H1 (cell line): ENCODE data around the gene ACAD9. TPM values are rescaled to one million over a fixed set of nuclear protein-coding genes. Genes with fewer than 3 reads are reported as not detected.

Experiments
- CTCF ChIA-PET: fragments of 300-600 bp; sonication (Branson Sonifier 250); formaldehyde crosslinking; loops from one replicate; lab custom pipeline; 2021; ENCODE audit not compliant: partially characterized antibody; lab: Charles Lee
- POLR2A ChIA-PET: fragments of 300-600 bp; sonication (Branson Sonifier 250); formaldehyde crosslinking; loops from one replicate; lab custom pipeline; 2021; ENCODE audit warnings: inconsistent platforms; ENCODE audit not compliant: partially characterized antibody; lab: Charles Lee
- DNase-seq, 2 experiments: peaks; one replicate each; pipeline versions ENCODE4 v3.0.0 to v3.0.0-alpha.2; 2010 to 2022; ENCODE audit warnings: low spot score in 2 of 2, low read depth in 1 of 2, mixed read lengths in 1 of 2
- FAIRE-seq: peaks from 2 replicates; lab custom pipeline; 2011; peaks lifted over from hg19 to GRCh38; lab: Jason Lieb, UNC
- H2AFZ ChIP-seq: 2 replicates; pipeline ENCODE4 v1.8.1; 2012; ENCODE audit warnings: low read length, inconsistent platforms
- H2AK5ac ChIP-seq: 2 replicates; pipeline ENCODE4 v1.6.1; 2013; ENCODE audit warnings: low read depth, low read length
- H2BK120ac ChIP-seq: replicated peaks from 2 replicates; pipeline ENCODE3; 2013; ENCODE audit warnings: low read depth, low read length, inconsistent platforms
- H2BK12ac ChIP-seq: 2 replicates; pipeline ENCODE4 v1.6.1; 2013; ENCODE audit warnings: low read depth, low read length
- H2BK15ac ChIP-seq: 2 replicates; pipeline ENCODE4 v1.6.1; 2013; ENCODE audit warnings: low read length
- H2BK20ac ChIP-seq: 2 replicates; pipeline ENCODE4 v1.6.1; 2013; ENCODE audit warnings: low read length
- H2BK5ac ChIP-seq: 2 replicates; pipeline ENCODE4 v1.6.1; 2013; ENCODE audit warnings: low read depth, low read length
- H3K14ac ChIP-seq: 2 replicates; pipeline ENCODE4 v1.6.1; 2013; ENCODE audit warnings: inconsistent platforms; ENCODE audit not compliant: insufficient read length
- H3K18ac ChIP-seq: 2 replicates; pipeline ENCODE4 v1.6.1; 2013; ENCODE audit warnings: low read length; ENCODE audit errors: extremely low read depth
- H3K23ac ChIP-seq: 2 replicates; pipeline ENCODE4 v1.6.1; 2013; ENCODE audit warnings: inconsistent platforms; ENCODE audit not compliant: insufficient read length
- H3K23me2 ChIP-seq: 2 replicates; pipeline ENCODE4 v1.6.1; 2013; ENCODE audit warnings: low read depth, low read length
- H3K27ac ChIP-seq: 2 replicates; pipeline ENCODE4 v1.6.1; 2011; ENCODE audit warnings: low read depth, low read length, inconsistent platforms
- H3K27me3 ChIP-seq, 4 experiments: replicated peaks in 1 of 4; 1 replicate in 1 of 4; 2 replicates in 3 of 4; pipeline versions ENCODE4 v1.6.1 to v1.8.1; 2011 to 2013; ENCODE audit warnings: low read length in 3 of 4, mild to moderate bottlenecking in 3 of 4, inconsistent platforms in 2 of 4, mixed read lengths in 2 of 4, moderate library complexity in 1 of 4; ENCODE audit not compliant: control insufficient read depth in 3 of 4, insufficient read depth in 3 of 4; ENCODE audit errors: extremely low read depth in 1 of 4
- H3K36me3 ChIP-seq, 4 experiments: 2 replicates each; pipeline versions ENCODE4 v1.6.1 to v1.8.1; 2011 to 2013; ENCODE audit warnings: mild to moderate bottlenecking in 4 of 4, low read length in 3 of 4, moderate library complexity in 2 of 4, control low read depth in 1 of 4, inconsistent platforms in 1 of 4; ENCODE audit not compliant: insufficient read depth in 4 of 4, control insufficient read depth in 2 of 4
- H3K4ac ChIP-seq: replicated peaks from 2 replicates; pipeline ENCODE3; 2013; ENCODE audit warnings: low read length, low read depth, mixed read lengths, inconsistent platforms; ENCODE audit not compliant: insufficient read length
- H3K4me1 ChIP-seq, 4 experiments: replicated peaks in 1 of 4; 1 replicate in 1 of 4; 2 replicates in 3 of 4; pipeline versions ENCODE4 v1.6.1 to v1.8.1; 2011 to 2013; ENCODE audit warnings: low read length in 3 of 4, inconsistent platforms in 2 of 4, mixed read lengths in 1 of 4; ENCODE audit not compliant: insufficient read depth in 4 of 4, control insufficient read depth in 3 of 4
- H3K4me2 ChIP-seq, 2 experiments: 2 replicates each; pipeline versions ENCODE4 v1.6.1 to v1.8.1; 2011 to 2013; ENCODE audit warnings: low read depth in 2 of 2, low read length in 2 of 2, control low read depth in 1 of 2, inconsistent platforms in 1 of 2, mild to moderate bottlenecking in 1 of 2; ENCODE audit not compliant: insufficient read depth in 1 of 2
- H3K4me3 ChIP-seq, 4 experiments: fragments of 200-600, 300-600 bp in 1 of 4; sonication (generic), shearing (Covaris generic), sonication (Bioruptor Twin) in 1 of 4; 2 replicates each; pipeline versions ENCODE4 v1.5.1 to v1.8.1; 2011 to 2016; ENCODE audit warnings: low read length in 4 of 4, low read depth in 3 of 4, control low read depth in 2 of 4, inconsistent platforms in 2 of 4, mild to moderate bottlenecking in 2 of 4, mixed read lengths in 1 of 4, moderate library complexity in 1 of 4; ENCODE audit not compliant: insufficient read depth in 2 of 4; ENCODE audit errors: extremely low read depth in 1 of 4
- H3K56ac ChIP-seq: replicated peaks from 2 replicates; pipeline ENCODE3; 2013; ENCODE audit warnings: low read depth, mild to moderate bottlenecking, mixed read lengths, low read length, inconsistent platforms; ENCODE audit not compliant: insufficient read length
- H3K79me1 ChIP-seq: 2 replicates; pipeline ENCODE4 v1.6.1; 2013; ENCODE audit warnings: low read depth, low read length, control low read depth
- H3K79me2 ChIP-seq, 2 experiments: 2 replicates each; pipeline versions ENCODE4 v1.6.1 to v1.8.1; 2012 to 2013; ENCODE audit warnings: low read length in 2 of 2, mild to moderate bottlenecking in 2 of 2, inconsistent platforms in 1 of 2; ENCODE audit not compliant: insufficient read depth in 2 of 2, control insufficient read depth in 1 of 2
- H3K9ac ChIP-seq, 4 experiments: replicated peaks in 1 of 4; 1 replicate in 1 of 4; 2 replicates in 3 of 4; pipeline versions ENCODE4 v1.6.1 to v1.8.1; 2011 to 2013; ENCODE audit warnings: low read depth in 3 of 4, low read length in 3 of 4, control low read depth in 2 of 4, mild to moderate bottlenecking in 2 of 4, moderate library complexity in 2 of 4, inconsistent platforms in 1 of 4; ENCODE audit errors: extremely low read depth in 1 of 4
- H3K9me3 ChIP-seq, 2 experiments: 2 replicates each; pipeline versions ENCODE4 v1.6.1 to v1.8.1; 2012 to 2013; ENCODE audit warnings: mild to moderate bottlenecking in 2 of 2, moderate library complexity in 2 of 2, control low read depth in 1 of 2, inconsistent platforms in 1 of 2, low read depth in 1 of 2, low read length in 1 of 2, mixed read lengths in 1 of 2; ENCODE audit not compliant: insufficient read depth in 2 of 2
- H4K20me1 ChIP-seq, 2 experiments: replicated peaks in 1 of 2; 2 replicates each; pipeline versions ENCODE3 to v1.8.1; 2011 to 2013; ENCODE audit warnings: inconsistent platforms in 2 of 2, low read length in 2 of 2, mild to moderate bottlenecking in 1 of 2; ENCODE audit not compliant: insufficient read depth in 2 of 2, control insufficient read depth in 1 of 2
- H4K5ac ChIP-seq: 2 replicates; pipeline ENCODE4 v1.6.1; 2013; ENCODE audit warnings: low read length, low read depth, mixed read lengths, inconsistent platforms; ENCODE audit not compliant: insufficient read length
- H4K8ac ChIP-seq: 2 replicates; pipeline ENCODE4 v1.8.0; 2013; ENCODE audit warnings: mild to moderate bottlenecking, moderate library complexity, low read length, inconsistent platforms; ENCODE audit not compliant: insufficient read depth; ENCODE audit errors: extremely low read depth
- H4K91ac ChIP-seq: replicated peaks from 2 replicates; pipeline ENCODE3; 2013; ENCODE audit warnings: low read length, mixed read lengths, inconsistent platforms; ENCODE audit not compliant: insufficient read length
- ATF3 ChIP-seq: IDR thresholded peaks from 2 replicates; pipeline ENCODE4 v1.6.1; 2011; ENCODE audit warnings: low read depth, mild to moderate bottlenecking, low read length; ENCODE audit not compliant: insufficient read depth
- EP300 ChIP-seq, 2 experiments: IDR thresholded peaks; 1 replicate in 1 of 2; 2 replicates in 1 of 2; pipeline ENCODE4 v1.6.1; 2011 to 2012; ENCODE audit warnings: low read depth in 2 of 2, low read length in 2 of 2, mild to moderate bottlenecking in 2 of 2, borderline replicate concordance in 1 of 2, inconsistent platforms in 1 of 2, moderate library complexity in 1 of 2
- GABPA ChIP-seq: IDR thresholded peaks from 2 replicates; pipeline ENCODE4 v1.6.1; 2011; ENCODE audit warnings: mild to moderate bottlenecking, low read length, moderate library complexity, borderline replicate concordance; ENCODE audit not compliant: insufficient read depth
- HDAC6 ChIP-seq: IDR thresholded peaks from one replicate; pipeline ENCODE4 v1.7.1; 2012; ENCODE audit warnings: low read depth, mild to moderate bottlenecking, inconsistent platforms, low read length, moderate library complexity
- SIN3A ChIP-seq, 2 experiments: IDR thresholded peaks in 1 of 2; conservative IDR thresholded peaks in 1 of 2; 2 replicates each; pipeline ENCODE4 v1.6.1; 2011 to 2012; ENCODE audit warnings: low read length in 2 of 2, improper control_type of control experiment in 1 of 2, low read depth in 1 of 2, mild to moderate bottlenecking in 1 of 2
- WGBS, 2 experiments: shearing (Covaris generic) in 1 of 2; methylation state at CpG; one replicate each; pipeline versions ENCODE4 v1.1.6 to v1.1.7; 2013 to 2015; ENCODE audit warnings: low lambda C conversion rate in 2 of 2, mixed read lengths in 2 of 2, inconsistent platforms in 1 of 2, low coverage in 1 of 2, missing lambda C conversion rate in 1 of 2; ENCODE audit not compliant: insufficient replicate concordance in 2 of 2, insufficient coverage in 1 of 2, insufficient read length in 1 of 2; ENCODE audit errors: extremely low coverage in 1 of 2, missing lambda C conversion rate in 1 of 2; 5-methylcytosine and 5-hydroxymethylcytosine counted together
- polyA plus RNA-seq, 7 experiments: library from polyadenylated mRNA; depleted of rRNA in 3 of 7; stranded (reverse) in 5 of 7; unstranded in 2 of 7; fragments of >200 nt in 5 of 7; fragments of 200-250 nt in 2 of 7; gene quantifications; 1 replicate in 5 of 7; 2 replicates in 1 of 7; 4 replicates in 1 of 7; pipeline versions ENCODE4 v1.2.1 to v1.2.3, GENCODE V29; 2011 to 2013; ENCODE audit warnings: missing spikeins in 2 of 7, mixed read lengths in 2 of 7
- total RNA-seq: library from RNA; stranded (reverse); fragmentation: NEBNext Ultra II Directional; extraction: Animal tissue kit (Norgen Biotek cat#: 25700); gene quantifications from 2 replicates; pipeline ENCODE4 v1.2.1, GENCODE V29; 2021
- TF ChIP-seq, protein P1 (sequence below), 3 experiments: IDR thresholded peaks; 1 replicate in 2 of 3; 2 replicates in 1 of 3; pipeline versions ENCODE4 v1.5.1 to v1.6.1; 2011; ENCODE audit warnings: low read length in 3 of 3, mild to moderate bottlenecking in 3 of 3, inconsistent platforms in 2 of 3, low read depth in 1 of 3, moderate library complexity in 1 of 3; ENCODE audit not compliant: insufficient read depth in 1 of 3; ENCODE audit errors: control extremely low read depth in 1 of 3

Gene ACAD9
- total and polyA plus RNA-seq, 2 of the 8 experiments (the other 6 are each of a cell fraction or from before 2014, with no cell fraction given): 27.5 to 28.9 TPM

GRCh38 chr3:128932516-128933212 is 53.2 kb downstream of the ACAD9 start:
- Histone ChIP-seq H2AK5ac (no peak overlapping the region), H3K18ac (no peak overlapping the region), H3K36me3 (no peaks in the 10 kb centered on the region), H2AFZ (no peak overlapping the region), H3K79me2 (no peaks in the 10 kb centered on the region), H3K14ac (no peak overlapping the region), H3K56ac (no peak overlapping the region), H4K91ac (no peak overlapping the region), H3K9ac (no peak overlapping the region), H3K4me2 (no peak overlapping the region), H3K9me3 (peaks cover 0 to 11% of the 10 kb centered on the region in 2 experiments; a peak in 3 of 4 replicates), H3K23me2 (no peaks in the 10 kb centered on the region), H3K27me3 (no peaks in the 10 kb centered on the region), H3K4ac (no peak overlapping the region), H3K4me3 (no peak overlapping the region), H2BK5ac (no peak overlapping the region), H3K4me1 (no peaks in the 10 kb centered on the region), H2BK20ac (no peak overlapping the region), H2BK15ac (no peak overlapping the region), H3K23ac (no peak overlapping the region), H4K8ac (no peak overlapping the region), H4K5ac (no peak overlapping the region), H3K27ac (no peak overlapping the region), H2BK120ac (no peak overlapping the region), H3K79me1 (no peaks in the 10 kb centered on the region), H4K20me1 (no peaks in the 10 kb centered on the region), H2BK12ac (no peak overlapping the region)
- ChIA-PET CTCF (interaction anchor here (1.2 to 2.3 kb wide), 2 partner anchors 38 to 55 kb away, joined by 4 to 12 read pairs; no protein-coding TSS in a partner anchor), POLR2A (interaction anchor here (0.9 to 4.5 kb wide), 3 partner anchors 9 to 54 kb away, joined by 3 to 14 read pairs (median 11); no protein-coding TSS in a partner anchor)
- FAIRE-seq (no peak), DNase-seq (peak in 1 of 2 experiments; percentile 33)
- WGBS, 2 experiments: 82% methylated on average over 12 of the region's 12 CpGs; no CpG with 5 or more reads in 1 of the 2 experiments
- TF ChIP-seq SIN3A (conservative IDR thresholded peaks at IDR 0.05 in 1 of 2, IDR thresholded peaks at IDR 0.05 in 1 of 2; ENCODE audit: low read depth in 1 of 2, low read length in 2 of 2) (no peak), ATF3 (no peak), EP300 (IDR thresholded peaks at IDR 0.05; ENCODE audit: borderline replicate concordance in 1 of 2, low read depth in 2 of 2, low read length in 2 of 2) (no peak), HDAC6 (no peak), GABPA (no peak)
- TF ChIP-seq, protein P1, sequence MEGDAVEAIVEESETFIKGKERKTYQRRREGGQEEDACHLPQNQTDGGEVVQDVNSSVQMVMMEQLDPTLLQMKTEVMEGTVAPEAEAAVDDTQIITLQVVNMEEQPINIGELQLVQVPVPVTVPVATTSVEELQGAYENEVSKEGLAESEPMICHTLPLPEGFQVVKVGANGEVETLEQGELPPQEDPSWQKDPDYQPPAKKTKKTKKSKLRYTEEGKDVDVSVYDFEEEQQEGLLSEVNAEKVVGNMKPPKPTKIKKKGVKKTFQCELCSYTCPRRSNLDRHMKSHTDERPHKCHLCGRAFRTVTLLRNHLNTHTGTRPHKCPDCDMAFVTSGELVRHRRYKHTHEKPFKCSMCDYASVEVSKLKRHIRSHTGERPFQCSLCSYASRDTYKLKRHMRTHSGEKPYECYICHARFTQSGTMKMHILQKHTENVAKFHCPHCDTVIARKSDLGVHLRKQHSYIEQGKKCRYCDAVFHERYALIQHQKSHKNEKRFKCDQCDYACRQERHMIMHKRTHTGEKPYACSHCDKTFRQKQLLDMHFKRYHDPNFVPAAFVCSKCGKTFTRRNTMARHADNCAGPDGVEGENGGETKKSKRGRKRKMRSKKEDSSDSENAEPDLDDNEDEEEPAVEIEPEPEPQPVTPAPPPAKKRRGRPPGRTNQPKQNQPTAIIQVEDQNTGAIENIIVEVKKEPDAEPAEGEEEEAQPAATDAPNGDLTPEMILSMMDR (IDR thresholded peaks at IDR 0.05; ENCODE audit: control extremely low read depth in 1 of 3, insufficient read depth in 1 of 3, low read depth in 1 of 3, low read length in 3 of 3): no peak
